OCI-LY3 (cell line): ENCODE data around the gene CCDC28A.

Experiments used
- H2AFZ ChIP-seq: fragments of 200-600, 300-600 bp; shearing (Covaris generic); 2 replicates; pipeline ENCODE4 v1.6.0; 2014; ENCODE audit warnings: antibody characterized with exemption, low read depth, low read length
- H3K27ac ChIP-seq: fragments of 200-600, 300-600 bp; sonication (generic); 2 replicates; pipeline ENCODE4 v1.5.1; 2014; ENCODE audit warnings: mild to moderate bottlenecking, low read length, moderate library complexity, mixed read lengths
- H3K27me3 ChIP-seq: fragments of 200-600, 300-600 bp; sonication (generic); 2 replicates; pipeline ENCODE4 v1.6.1; 2014; ENCODE audit warnings: low read depth, low read length, mixed read lengths
- H3K36me3 ChIP-seq: fragments of 200-600, 300-600 bp; sonication (generic); replicated peaks from 2 replicates; pipeline ENCODE3; 2014; ENCODE audit warnings: low read depth, low read length, mixed read lengths
- H3K4me1 ChIP-seq: fragments of 300-600, 200-600 bp; sonication (generic); 2 replicates; pipeline ENCODE4 v1.6.1; 2014; ENCODE audit warnings: low read length, mixed read lengths
- H3K4me2 ChIP-seq: fragments of 200-600, 300-600 bp; sonication (generic); 2 replicates; pipeline ENCODE4 v1.6.1; 2014; ENCODE audit warnings: low read length, mixed read lengths
- H3K4me3 ChIP-seq: fragments of 300-600, 200-600 bp; sonication (generic); 2 replicates; pipeline ENCODE4 v1.5.1; 2014; ENCODE audit warnings: antibody characterized with exemption, mild to moderate bottlenecking, low read length, moderate library complexity
- H3K79me2 ChIP-seq: fragments of 300-600, 200-600 bp; shearing (Covaris generic); 2 replicates; pipeline ENCODE4 v1.6.1; 2014; ENCODE audit warnings: mild to moderate bottlenecking, low read length, mixed read lengths
- H3K9ac ChIP-seq: fragments of 300-600, 200-600 bp; shearing (Covaris generic); 2 replicates; pipeline ENCODE4 v1.6.0; 2014; ENCODE audit warnings: mild to moderate bottlenecking, low read length, moderate library complexity
- H3K9me3 ChIP-seq: fragments of 200-600, 300-600 bp; shearing (Covaris generic); 2 replicates; pipeline ENCODE4 v1.6.1; 2014; ENCODE audit warnings: low read length, mixed read lengths; ENCODE audit not compliant: insufficient read depth
- H4K20me1 ChIP-seq: fragments of 200-600, 300-600 bp; sonication (generic); 2 replicates; pipeline ENCODE4 v1.6.1; 2016; ENCODE audit warnings: low read length, mixed read lengths; ENCODE audit not compliant: insufficient read depth
- EZH2phosphoT487 ChIP-seq: fragments of 200-600 bp; shearing (Covaris generic); IDR thresholded peaks from 2 replicates; pipeline ENCODE4 v1.6.1; 2018; ENCODE audit warnings: antibody characterized with exemption, mixed run types, low read depth
- TF ChIP-seq, protein P1 (sequence below): fragments of 200-600, 300-600 bp; sonication (generic); IDR thresholded peaks from 2 replicates; pipeline ENCODE4 v1.5.1; 2014; ENCODE audit warnings: antibody characterized with exemption, low read length, low read depth

Gene CCDC28A

DNA sequence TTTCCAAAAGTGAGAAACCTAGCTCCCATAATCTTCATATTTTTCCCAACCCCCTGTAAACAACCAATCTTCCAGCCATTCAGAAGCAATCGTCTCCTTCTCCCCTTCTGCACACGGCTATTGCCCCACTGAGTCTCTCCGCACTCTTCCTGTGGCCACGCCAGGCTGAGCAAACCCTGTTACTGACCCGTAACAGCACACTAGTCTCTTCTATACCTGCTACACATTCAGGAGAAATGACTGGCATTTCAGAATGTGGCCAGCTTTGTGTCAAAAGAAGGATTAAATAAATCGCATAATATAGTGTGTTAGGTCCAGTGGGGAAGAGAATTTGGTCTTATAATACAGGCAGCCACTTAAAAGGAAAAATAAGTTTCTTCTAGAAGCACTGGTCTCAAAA lies 63.7 kb downstream of the CCDC28A start:
- Histone ChIP-seq H3K9me3 (no peaks in the 10 kb centered on the region), H3K27ac (no peak overlapping the region), H3K36me3 (no peaks in the 10 kb centered on the region), H3K4me3 (no peak overlapping the region), H2AFZ (no peak overlapping the region), H4K20me1 (no peaks in the 10 kb centered on the region), H3K79me2 (no peaks in the 10 kb centered on the region), H3K4me2 (no peak overlapping the region), H3K4me1 (no peaks in the 10 kb centered on the region), H3K9ac (no peak overlapping the region), H3K27me3 (no peaks in the 10 kb centered on the region)
- TF ChIP-seq, protein P1, sequence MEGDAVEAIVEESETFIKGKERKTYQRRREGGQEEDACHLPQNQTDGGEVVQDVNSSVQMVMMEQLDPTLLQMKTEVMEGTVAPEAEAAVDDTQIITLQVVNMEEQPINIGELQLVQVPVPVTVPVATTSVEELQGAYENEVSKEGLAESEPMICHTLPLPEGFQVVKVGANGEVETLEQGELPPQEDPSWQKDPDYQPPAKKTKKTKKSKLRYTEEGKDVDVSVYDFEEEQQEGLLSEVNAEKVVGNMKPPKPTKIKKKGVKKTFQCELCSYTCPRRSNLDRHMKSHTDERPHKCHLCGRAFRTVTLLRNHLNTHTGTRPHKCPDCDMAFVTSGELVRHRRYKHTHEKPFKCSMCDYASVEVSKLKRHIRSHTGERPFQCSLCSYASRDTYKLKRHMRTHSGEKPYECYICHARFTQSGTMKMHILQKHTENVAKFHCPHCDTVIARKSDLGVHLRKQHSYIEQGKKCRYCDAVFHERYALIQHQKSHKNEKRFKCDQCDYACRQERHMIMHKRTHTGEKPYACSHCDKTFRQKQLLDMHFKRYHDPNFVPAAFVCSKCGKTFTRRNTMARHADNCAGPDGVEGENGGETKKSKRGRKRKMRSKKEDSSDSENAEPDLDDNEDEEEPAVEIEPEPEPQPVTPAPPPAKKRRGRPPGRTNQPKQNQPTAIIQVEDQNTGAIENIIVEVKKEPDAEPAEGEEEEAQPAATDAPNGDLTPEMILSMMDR = no peak
- no peak for TF ChIP-seq EZH2phosphoT487
